Measurements from ENCODE around the gene APOM. TPM values are rescaled to one million over a fixed set of nuclear protein-coding genes. Genes with fewer than 3 reads are reported as not detected.

APOM gene
- total RNA-seq, 4 donors from 2014 or later = 2.2 to 5.5 TPM; not detected in 2

Small RNA genes lying within 50 kb of the gene (small RNA-seq; reads per million reads assigned to genes)
- gene MIR4646 = 0 to 0.55 (median 0.32) reads per million in 4 donors
- gene MIR6832 = 0 reads per million in 4 donors
- gene RF00019 = 0 reads per million in 4 donors
- gene SNORA38 = 5.0 to 12.6 (median 10.6) reads per million in 4 donors
- 0 reads per million in 4 donors for gene UQCRHP1

Other genes starting within 250 kb of the APOM start
- 1 to 10 TPM; 1.4 to 9.7 (median 4.0) TPM for gene MICB, start 157.7 kb upstream of the APOM start, total RNA-seq
- not detected for gene MCCD1, start 126.9 kb upstream of the APOM start, total RNA-seq
- 100 to 1,000 TPM; 147 to 519 (median 271) TPM for gene DDX39B, start 113.9 kb upstream of the APOM start, total RNA-seq
- under 1 TPM in 2 of 4 donors, not detected in 2; 0.82 to 0.95 TPM for gene ATP6V1G2, start 109.3 kb upstream of the APOM start, total RNA-seq
- 10 to 100 TPM; 13.7 to 29.5 (median 22.9) TPM for gene NFKBIL1, start 108.3 kb upstream of the APOM start, total RNA-seq
- gene LTA, start 83.6 kb upstream of the APOM start, total RNA-seq = not detected
- gene TNF, start 80.3 kb upstream of the APOM start, total RNA-seq = 1 to 10 TPM in 1 of 4 donors, under 1 TPM in 1, not detected in 2; 0.41 to 1.1 TPM
- gene LTB, start 73.5 kb upstream of the APOM start, total RNA-seq = 10 to 100 TPM in 1 of 4 donors, 1 to 10 TPM in 1, not detected in 2; 7.6 to 34.8 TPM
- gene LST1, start 69.6 kb upstream of the APOM start, total RNA-seq = 1 to 10 TPM in 3 of 4 donors, not detected in 1; 1.1 to 7.6 (median 1.9) TPM
- not detected for gene NCR3, start 62.9 kb upstream of the APOM start, total RNA-seq
- gene AIF1, start 40.7 kb upstream of the APOM start, total RNA-seq = 10 to 100 TPM in 2 of 4 donors, 1 to 10 TPM in 1, not detected in 1; 9.4 to 19.5 (median 17.3) TPM
- 100 to 1,000 TPM in 1 of 4 donors, 10 to 100 TPM in 3; 63.9 to 138 (median 85.8) TPM for gene PRRC2A, start 35.2 kb upstream of the APOM start, total RNA-seq
- 100 to 1,000 TPM; 221 to 310 (median 231) TPM for gene BAG6, start 3.2 kb upstream of the APOM start, total RNA-seq
- 10 to 100 TPM; 18.7 to 45.7 (median 25.2) TPM for gene C6orf47, start 4.9 kb downstream of the APOM start, total RNA-seq
- gene GPANK1, start 9.1 kb downstream of the APOM start, total RNA-seq = 10 to 100 TPM in 3 of 4 donors, 1 to 10 TPM in 1; 2.4 to 32.9 (median 23.2) TPM
- 100 to 1,000 TPM; 182 to 231 (median 210) TPM for gene CSNK2B, start 10.2 kb downstream of the APOM start, total RNA-seq
- 10 to 100 TPM in 2 of 4 donors, 1 to 10 TPM in 2; 2.4 to 21.3 (median 10.3) TPM for gene LY6G5B, start 14.1 kb downstream of the APOM start, total RNA-seq
- 1 to 10 TPM in 1 of 4 donors, under 1 TPM in 1, not detected in 2; 0.95 to 2.2 TPM for gene LY6G5C, start 25.2 kb downstream of the APOM start, total RNA-seq
- gene ABHD16A, start 47.4 kb downstream of the APOM start, total RNA-seq = 10 to 100 TPM; 45.4 to 72.8 (median 67.4) TPM
- gene LY6G6F, start 51.0 kb downstream of the APOM start, total RNA-seq = not detected
- not detected for gene LY6G6D, start 59.5 kb downstream of the APOM start, total RNA-seq
- not detected for gene LY6G6C, start 65.9 kb downstream of the APOM start, total RNA-seq
- under 1 TPM in 1 of 4 donors, not detected in 3; 0.16 TPM for gene MPIG6B, start 67.5 kb downstream of the APOM start, total RNA-seq
- 100 to 1,000 TPM in 3 of 4 donors, 10 to 100 TPM in 1; 78.3 to 148 (median 107) TPM for gene DDAH2, start 73.4 kb downstream of the APOM start, total RNA-seq
- gene CLIC1, start 80.6 kb downstream of the APOM start, total RNA-seq = 100 to 1,000 TPM; 253 to 375 (median 362) TPM
- 100 to 1,000 TPM in 1 of 4 donors, 10 to 100 TPM in 3; 16.5 to 159 (median 43.9) TPM for gene MSH5, start 84.1 kb downstream of the APOM start, total RNA-seq
- 10 to 100 TPM in 1 of 4 donors, 1 to 10 TPM in 1, not detected in 2; 3.3 to 11.1 TPM for gene SAPCD1, start 106.8 kb downstream of the APOM start, total RNA-seq
- 10 to 100 TPM in 2 of 4 donors, 1 to 10 TPM in 2; 7.6 to 22.1 (median 9.6) TPM for gene VWA7, start 121.4 kb downstream of the APOM start, total RNA-seq
- gene VARS1, start 139.9 kb downstream of the APOM start, total RNA-seq = 10 to 100 TPM; 18.0 to 54.7 (median 31.1) TPM
- 10 to 100 TPM; 23.5 to 43.0 (median 34.8) TPM for gene LSM2, start 151.1 kb downstream of the APOM start, total RNA-seq
- gene HSPA1L, start 159.4 kb downstream of the APOM start, total RNA-seq = under 1 TPM in 2 of 4 donors, not detected in 2; 0.64 to 0.68 TPM
- gene HSPA1A, start 159.6 kb downstream of the APOM start, total RNA-seq = 100 to 1,000 TPM; 192 to 247 (median 221) TPM
- gene HSPA1B, start 171.8 kb downstream of the APOM start, total RNA-seq = 100 to 1,000 TPM; 104 to 471 (median 278) TPM
- gene NEU1, start 206.9 kb downstream of the APOM start, total RNA-seq = 10 to 100 TPM; 21.1 to 88.7 (median 65.4) TPM
- gene SLC44A4, start 223.1 kb downstream of the APOM start, total RNA-seq = 100 to 1,000 TPM; 149 to 734 (median 395) TPM
- gene EHMT2, start 241.8 kb downstream of the APOM start, total RNA-seq = 10 to 100 TPM; 25.9 to 33.3 (median 27.9) TPM
- 1 to 10 TPM in 1 of 4 donors, under 1 TPM in 3; 0.14 to 1.3 (median 0.77) TPM for gene ZBTB12, start 246.2 kb downstream of the APOM start, total RNA-seq

Data from transverse colon (tissue), 4 donors.